ENCODE measurements around the gene PNPLA1. TPM values are rescaled to one million over a fixed set of nuclear protein-coding genes. Genes with fewer than 3 reads are reported as not detected.

The PNPLA1 gene
- polyA plus RNA-seq, 3 donors: 3.5 to 3.9 (median 3.8) TPM

DNA sequence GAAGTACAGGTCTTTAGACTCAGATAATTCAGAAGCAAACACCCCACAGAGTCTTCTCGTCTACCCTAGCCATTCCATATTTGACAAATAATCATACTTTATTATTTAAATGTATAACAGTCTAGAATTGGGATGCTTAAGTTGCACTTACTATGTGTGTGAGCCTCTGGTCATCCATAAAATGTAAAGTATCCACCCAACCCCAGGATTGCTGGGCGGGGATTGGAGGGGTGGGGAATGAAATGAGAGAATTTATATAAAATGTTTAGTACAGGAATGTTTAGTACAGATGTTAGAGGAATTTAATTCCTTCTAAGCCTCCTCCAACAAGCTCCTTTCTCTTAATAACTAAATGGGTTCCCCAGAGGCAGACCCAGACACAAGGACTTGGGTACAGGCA, 50.0 kb downstream of the PNPLA1 start:
- WGBS (ENCODE audit: insufficient coverage): no CpG with 5 or more reads among the region's 2 CpGs
- no peak for TF ChIP-seq CTCF (IDR thresholded peaks at IDR 0.05)
- Histone ChIP-seq H3K4me1 (ENCODE audit: control insufficient read depth in 1 of 2, insufficient read depth in 2 of 2, low read length in 2 of 2) (no peaks in the 10 kb centered on the region), H3K27me3 (ENCODE audit: control insufficient read depth in 2 of 2, insufficient read depth in 2 of 2, low read length in 2 of 2) (no peaks in the 10 kb centered on the region), H3K36me3 (replicated peaks in 1 of 2; ENCODE audit: control insufficient read depth in 1 of 2, insufficient read depth in 2 of 2, low read length in 2 of 2) (no peaks in the 10 kb centered on the region), H3K4me2 (replicated peaks; ENCODE audit: extremely low read depth, low read length, poor library complexity, severe bottlenecking) (no peak overlapping the region), H3K4me3 (replicated peaks in 1 of 3; ENCODE audit: low read depth in 2 of 3, low read length in 3 of 3) (no peak overlapping the region), H3K9me3 (replicated peaks in 1 of 2; ENCODE audit: control insufficient read depth in 1 of 2, insufficient read depth in 1 of 2, low read length in 2 of 2) (no peaks in the 10 kb centered on the region), H3K9ac (ENCODE audit: insufficient read depth, low read length, poor library complexity, severe bottlenecking) (no peak overlapping the region), H4K20me1 (ENCODE audit: insufficient read depth, low read length) (no peaks in the 10 kb centered on the region), H2AFZ (ENCODE audit: insufficient read depth, low read depth, low read length, poor library complexity, severe bottlenecking) (no peak overlapping the region), H3K79me2 (ENCODE audit: insufficient read depth, low read length) (no peaks in the 10 kb centered on the region), H3K27ac (ENCODE audit: low read depth in 1 of 2, low read length in 2 of 2) (no peak overlapping the region)
- Mint-ChIP-seq H3K36me3 (no peaks in the 10 kb centered on the region), H3K9me3 (no peaks in the 10 kb centered on the region), H3K4me1 (peaks cover 2% of the 10 kb centered on the region), H3K27ac (no peak overlapping the region), H3K4me3 (no peak overlapping the region), H3K27me3 (ENCODE audit: low read depth in 3 of 3) (peaks cover 0 to 1% (median 0%) of the 10 kb centered on the region in 3 donors)
- DNase-seq: no peak
- intact Hi-C loops (cut with micrococcal nuclease): no loop called here

GRCh38 chr6:36320475-36320874, 50.6 kb downstream of the PNPLA1 start:
- no peak overlapping the region for H3K4me3 Mint-ChIP-seq
- H3K9me3 Mint-ChIP-seq: no peaks in the 10 kb centered on the region
- H3K4me1 ChIP-seq (ENCODE audit: control insufficient read depth in 1 of 2, insufficient read depth in 2 of 2, low read length in 2 of 2): no peaks in the 10 kb centered on the region
- H3K27ac Mint-ChIP-seq: no peak overlapping the region
- H3K36me3 Mint-ChIP-seq: no peaks in the 10 kb centered on the region
- H3K4me1 Mint-ChIP-seq: peaks cover 2% of the 10 kb centered on the region
- no peaks in the 10 kb centered on the region for H4K20me1 ChIP-seq (ENCODE audit: insufficient read depth, low read length)
- no peaks in the 10 kb centered on the region for H3K79me2 ChIP-seq (ENCODE audit: insufficient read depth, low read length)
- H3K4me3 ChIP-seq (replicated peaks in 1 of 3; ENCODE audit: low read depth in 2 of 3, low read length in 3 of 3): no peak overlapping the region
- WGBS (ENCODE audit: insufficient coverage): 98% methylated on average over 5 of the region's 11 CpGs
- TF ChIP-seq CTCF (IDR thresholded peaks at IDR 0.05): no peak
- no peaks in the 10 kb centered on the region for H3K9me3 ChIP-seq (replicated peaks in 1 of 2; ENCODE audit: control insufficient read depth in 1 of 2, insufficient read depth in 1 of 2, low read length in 2 of 2)
- intact Hi-C loops (cut with micrococcal nuclease): no loop called here
- no peak overlapping the region for H3K27ac ChIP-seq (ENCODE audit: low read depth in 1 of 2, low read length in 2 of 2)
- peaks cover 0 to 1% (median 0%) of the 10 kb centered on the region in 3 donors for H3K27me3 Mint-ChIP-seq (ENCODE audit: low read depth in 3 of 3)
- no peak overlapping the region for H3K9ac ChIP-seq (ENCODE audit: insufficient read depth, low read length, poor library complexity, severe bottlenecking)
- no peak for DNase-seq
- no peak overlapping the region for H2AFZ ChIP-seq (ENCODE audit: insufficient read depth, low read depth, low read length, poor library complexity, severe bottlenecking)
- H3K27me3 ChIP-seq (ENCODE audit: control insufficient read depth in 2 of 2, insufficient read depth in 2 of 2, low read length in 2 of 2): no peaks in the 10 kb centered on the region
- no peak overlapping the region for H3K4me2 ChIP-seq (replicated peaks; ENCODE audit: extremely low read depth, low read length, poor library complexity, severe bottlenecking)
- H3K36me3 ChIP-seq (replicated peaks in 1 of 2; ENCODE audit: control insufficient read depth in 1 of 2, insufficient read depth in 2 of 2, low read length in 2 of 2): no peaks in the 10 kb centered on the region

All from CD14-positive monocyte (primary cell).